WTC11 (cell line): ENCODE data around the gene ROBO1. TPM values are rescaled to one million over a fixed set of nuclear protein-coding genes. Genes with fewer than 3 reads are reported as not detected.

Source experiments
- ATAC-seq: fragments of 200-7000 bp; cut with Tn5 transposase; 2 replicates; pipeline ENCODE4 v1.10.0; 2021; ENCODE audit warnings: mild to moderate bottlenecking, moderate library complexity
- CTCF ChIA-PET: fragments of 300-600 bp; sonication (Branson Sonifier 250); formaldehyde crosslinking; loops from one replicate; lab custom pipeline; 2021; ENCODE audit warnings: antibody characterized with exemption; lab: Charles Lee
- POLR2A ChIA-PET: fragments of 350-600 bp; sonication (Branson Sonifier 250); formaldehyde crosslinking; loops from one replicate; lab custom pipeline; 2021; ENCODE audit warnings: antibody characterized with exemption; lab: Charles Lee
- DNase-seq: peaks from one replicate; pipeline ENCODE4 v3.0.0; 2021; ENCODE audit warnings: low spot score
- H3K27ac Mint-ChIP-seq: 2 replicates; pipeline ENCODE4 v1.8.0; 2021; ENCODE audit warnings: mixed read lengths
- H3K27me3 Mint-ChIP-seq: 2 replicates; pipeline ENCODE4 v1.8.0; 2021; ENCODE audit warnings: low read depth, mild to moderate bottlenecking, moderate library complexity, mixed read lengths
- H3K36me3 Mint-ChIP-seq: 2 replicates; pipeline ENCODE4 v1.8.0; 2021; ENCODE audit warnings: mixed read lengths
- H3K4me1 Mint-ChIP-seq: 2 replicates; pipeline ENCODE4 v1.8.0; 2022; ENCODE audit warnings: mixed read lengths
- H3K4me3 Mint-ChIP-seq: 2 replicates; pipeline ENCODE4 v1.8.0; 2021; ENCODE audit warnings: mild to moderate bottlenecking, moderate library complexity, mixed read lengths
- H3K9me3 Mint-ChIP-seq: 2 replicates; pipeline ENCODE4 v1.8.0; 2021; ENCODE audit warnings: mixed read lengths
- ATF1 ChIP-seq: sonication (generic); formaldehyde crosslinking; IDR thresholded peaks from 2 replicates; pipeline ENCODE4 v1.8.1; 2023; ENCODE audit warnings: mild to moderate bottlenecking, moderate library complexity, missing genetic modification reagents
- FOXK1 ChIP-seq: sonication (generic); formaldehyde crosslinking; IDR thresholded peaks from 2 replicates; pipeline ENCODE4 v1.8.0; 2022; ENCODE audit warnings: mild to moderate bottlenecking, moderate library complexity, missing genetic modification reagents
- GTF2I ChIP-seq: fragments of 250-450 bp; sonication (Bioruptor Pico); conservative IDR thresholded peaks from 2 replicates; pipeline ENCODE4 v1.4.0; 2021; ENCODE audit warnings: mild to moderate bottlenecking
- JUN ChIP-seq: sonication (generic); formaldehyde crosslinking; IDR thresholded peaks from 2 replicates; pipeline ENCODE4 v1.8.0; 2023; ENCODE audit warnings: mild to moderate bottlenecking, missing genetic modification reagents
- KAT7 ChIP-seq: sonication (generic); formaldehyde crosslinking; IDR thresholded peaks from 2 replicates; pipeline ENCODE4 v1.8.1; 2023; ENCODE audit warnings: missing genetic modification reagents, mild to moderate bottlenecking, borderline replicate concordance
- TEAD1 ChIP-seq: sonication (generic); formaldehyde crosslinking; IDR thresholded peaks from 2 replicates; pipeline ENCODE4 v1.8.0; 2022; ENCODE audit warnings: mild to moderate bottlenecking, missing genetic modification reagents
- TEAD4 ChIP-seq: sonication (generic); formaldehyde crosslinking; IDR thresholded peaks from 2 replicates; pipeline ENCODE4 v1.8.0; 2022; ENCODE audit warnings: mild to moderate bottlenecking, missing genetic modification reagents
- ZNF416 ChIP-seq: fragments of 250-450 bp; sonication (Bioruptor Pico); IDR thresholded peaks from 2 replicates; pipeline ENCODE4 v1.9.0; 2021; ENCODE audit warnings: mild to moderate bottlenecking, inconsistent platforms
- total RNA-seq: library from RNA; stranded (reverse); gene quantifications from 3 replicates; pipeline ENCODE4 v1.2.3, GENCODE V29; 2021
- TF ChIP-seq, protein P1 (sequence below): sonication (generic); formaldehyde crosslinking; IDR thresholded peaks from 2 replicates; pipeline ENCODE4 v1.8.0; 2023; ENCODE audit warnings: missing genetic modification reagents, mild to moderate bottlenecking, borderline replicate concordance
- TF ChIP-seq, protein P2 (sequence below): fragments of 250-450 bp; sonication (Bioruptor Pico); IDR thresholded peaks from 2 replicates; pipeline ENCODE4 v1.8.0; 2021; ENCODE audit warnings: mild to moderate bottlenecking
- TF ChIP-seq, protein P3 (sequence below): sonication (generic); formaldehyde crosslinking; IDR thresholded peaks from 2 replicates; pipeline ENCODE4 v1.8.1; 2023; ENCODE audit warnings: mild to moderate bottlenecking, missing genetic modification reagents
- TF ChIP-seq, protein P4 (sequence below): sonication (generic); formaldehyde crosslinking; IDR thresholded peaks from 2 replicates; pipeline ENCODE4 v1.8.1; 2022; ENCODE audit warnings: mild to moderate bottlenecking, missing genetic modification reagents, moderate library complexity, borderline replicate concordance
- TF ChIP-seq, protein P5 (sequence below): fragments of 250-450 bp; sonication (Bioruptor Pico); IDR thresholded peaks from 2 replicates; pipeline ENCODE4 v1.9.0; 2021; ENCODE audit warnings: mild to moderate bottlenecking
- TF ChIP-seq, protein P6 (sequence below): sonication (generic); formaldehyde crosslinking; conservative IDR thresholded peaks from 2 replicates; pipeline ENCODE4 v1.8.1; 2023; ENCODE audit warnings: mild to moderate bottlenecking, low read depth, missing genetic modification reagents, moderate library complexity
- TF ChIP-seq, protein P7 (sequence below): sonication (generic); formaldehyde crosslinking; IDR thresholded peaks from 2 replicates; pipeline ENCODE4 v1.8.1; 2022; ENCODE audit warnings: low read depth, missing genetic modification reagents, borderline replicate concordance
- TF ChIP-seq, protein P8 (sequence below): sonication (generic); formaldehyde crosslinking; IDR thresholded peaks from 2 replicates; pipeline ENCODE4 v1.8.0; 2022; ENCODE audit warnings: mild to moderate bottlenecking, missing genetic modification reagents
- TF ChIP-seq, protein P9 (sequence below): sonication (generic); formaldehyde crosslinking; IDR thresholded peaks from 2 replicates; pipeline ENCODE4 v1.8.0; 2023; ENCODE audit warnings: missing genetic modification reagents

The ROBO1 gene
- total RNA-seq, 1 experiment from 2014 or later: 90.9 TPM

DNA sequence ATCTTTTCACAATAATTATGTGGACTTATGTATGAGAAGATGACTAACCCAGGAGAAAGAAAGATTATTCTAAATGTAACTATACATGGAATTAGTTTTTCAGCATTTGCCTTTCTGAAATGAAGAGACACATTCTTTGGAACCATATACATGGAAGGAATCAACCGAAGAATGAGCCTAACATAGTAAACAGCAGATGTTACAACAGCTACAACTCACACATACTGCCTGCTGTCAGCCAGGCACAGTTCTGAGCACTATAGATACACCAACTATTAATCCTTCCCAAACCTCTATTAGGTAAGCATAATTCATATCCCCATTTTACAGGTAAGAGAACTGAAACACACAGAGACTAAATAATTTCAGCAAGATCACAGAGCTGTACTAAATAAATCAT lies 840.0 kb downstream of the ROBO1 start (continued):
- TF ChIP-seq, protein P1, sequence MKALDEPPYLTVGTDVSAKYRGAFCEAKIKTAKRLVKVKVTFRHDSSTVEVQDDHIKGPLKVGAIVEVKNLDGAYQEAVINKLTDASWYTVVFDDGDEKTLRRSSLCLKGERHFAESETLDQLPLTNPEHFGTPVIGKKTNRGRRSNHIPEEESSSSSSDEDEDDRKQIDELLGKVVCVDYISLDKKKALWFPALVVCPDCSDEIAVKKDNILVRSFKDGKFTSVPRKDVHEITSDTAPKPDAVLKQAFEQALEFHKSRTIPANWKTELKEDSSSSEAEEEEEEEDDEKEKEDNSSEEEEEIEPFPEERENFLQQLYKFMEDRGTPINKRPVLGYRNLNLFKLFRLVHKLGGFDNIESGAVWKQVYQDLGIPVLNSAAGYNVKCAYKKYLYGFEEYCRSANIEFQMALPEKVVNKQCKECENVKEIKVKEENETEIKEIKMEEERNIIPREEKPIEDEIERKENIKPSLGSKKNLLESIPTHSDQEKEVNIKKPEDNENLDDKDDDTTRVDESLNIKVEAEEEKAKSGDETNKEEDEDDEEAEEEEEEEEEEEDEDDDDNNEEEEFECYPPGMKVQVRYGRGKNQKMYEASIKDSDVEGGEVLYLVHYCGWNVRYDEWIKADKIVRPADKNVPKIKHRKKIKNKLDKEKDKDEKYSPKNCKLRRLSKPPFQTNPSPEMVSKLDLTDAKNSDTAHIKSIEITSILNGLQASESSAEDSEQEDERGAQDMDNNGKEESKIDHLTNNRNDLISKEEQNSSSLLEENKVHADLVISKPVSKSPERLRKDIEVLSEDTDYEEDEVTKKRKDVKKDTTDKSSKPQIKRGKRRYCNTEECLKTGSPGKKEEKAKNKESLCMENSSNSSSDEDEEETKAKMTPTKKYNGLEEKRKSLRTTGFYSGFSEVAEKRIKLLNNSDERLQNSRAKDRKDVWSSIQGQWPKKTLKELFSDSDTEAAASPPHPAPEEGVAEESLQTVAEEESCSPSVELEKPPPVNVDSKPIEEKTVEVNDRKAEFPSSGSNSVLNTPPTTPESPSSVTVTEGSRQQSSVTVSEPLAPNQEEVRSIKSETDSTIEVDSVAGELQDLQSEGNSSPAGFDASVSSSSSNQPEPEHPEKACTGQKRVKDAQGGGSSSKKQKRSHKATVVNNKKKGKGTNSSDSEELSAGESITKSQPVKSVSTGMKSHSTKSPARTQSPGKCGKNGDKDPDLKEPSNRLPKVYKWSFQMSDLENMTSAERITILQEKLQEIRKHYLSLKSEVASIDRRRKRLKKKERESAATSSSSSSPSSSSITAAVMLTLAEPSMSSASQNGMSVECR: no peak
- TF ChIP-seq TEAD1 (CRISPR knock-in tag) (no peak), ZNF416 (CRISPR knock-in tag) (no peak), ATF1 (CRISPR knock-in tag) (no peak), GTF2I (CRISPR knock-in tag) (no peak)
- TF ChIP-seq, protein P2, sequence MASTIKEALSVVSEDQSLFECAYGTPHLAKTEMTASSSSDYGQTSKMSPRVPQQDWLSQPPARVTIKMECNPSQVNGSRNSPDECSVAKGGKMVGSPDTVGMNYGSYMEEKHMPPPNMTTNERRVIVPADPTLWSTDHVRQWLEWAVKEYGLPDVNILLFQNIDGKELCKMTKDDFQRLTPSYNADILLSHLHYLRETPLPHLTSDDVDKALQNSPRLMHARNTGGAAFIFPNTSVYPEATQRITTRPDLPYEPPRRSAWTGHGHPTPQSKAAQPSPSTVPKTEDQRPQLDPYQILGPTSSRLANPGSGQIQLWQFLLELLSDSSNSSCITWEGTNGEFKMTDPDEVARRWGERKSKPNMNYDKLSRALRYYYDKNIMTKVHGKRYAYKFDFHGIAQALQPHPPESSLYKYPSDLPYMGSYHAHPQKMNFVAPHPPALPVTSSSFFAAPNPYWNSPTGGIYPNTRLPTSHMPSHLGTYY (CRISPR knock-in tag): no peak
- TF ChIP-seq, protein P3, sequence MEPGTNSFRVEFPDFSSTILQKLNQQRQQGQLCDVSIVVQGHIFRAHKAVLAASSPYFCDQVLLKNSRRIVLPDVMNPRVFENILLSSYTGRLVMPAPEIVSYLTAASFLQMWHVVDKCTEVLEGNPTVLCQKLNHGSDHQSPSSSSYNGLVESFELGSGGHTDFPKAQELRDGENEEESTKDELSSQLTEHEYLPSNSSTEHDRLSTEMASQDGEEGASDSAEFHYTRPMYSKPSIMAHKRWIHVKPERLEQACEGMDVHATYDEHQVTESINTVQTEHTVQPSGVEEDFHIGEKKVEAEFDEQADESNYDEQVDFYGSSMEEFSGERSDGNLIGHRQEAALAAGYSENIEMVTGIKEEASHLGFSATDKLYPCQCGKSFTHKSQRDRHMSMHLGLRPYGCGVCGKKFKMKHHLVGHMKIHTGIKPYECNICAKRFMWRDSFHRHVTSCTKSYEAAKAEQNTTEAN (CRISPR knock-in tag): no peak
- TF ChIP-seq, protein P4, sequence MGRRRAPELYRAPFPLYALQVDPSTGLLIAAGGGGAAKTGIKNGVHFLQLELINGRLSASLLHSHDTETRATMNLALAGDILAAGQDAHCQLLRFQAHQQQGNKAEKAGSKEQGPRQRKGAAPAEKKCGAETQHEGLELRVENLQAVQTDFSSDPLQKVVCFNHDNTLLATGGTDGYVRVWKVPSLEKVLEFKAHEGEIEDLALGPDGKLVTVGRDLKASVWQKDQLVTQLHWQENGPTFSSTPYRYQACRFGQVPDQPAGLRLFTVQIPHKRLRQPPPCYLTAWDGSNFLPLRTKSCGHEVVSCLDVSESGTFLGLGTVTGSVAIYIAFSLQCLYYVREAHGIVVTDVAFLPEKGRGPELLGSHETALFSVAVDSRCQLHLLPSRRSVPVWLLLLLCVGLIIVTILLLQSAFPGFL (CRISPR knock-in tag): no peak

DNA sequence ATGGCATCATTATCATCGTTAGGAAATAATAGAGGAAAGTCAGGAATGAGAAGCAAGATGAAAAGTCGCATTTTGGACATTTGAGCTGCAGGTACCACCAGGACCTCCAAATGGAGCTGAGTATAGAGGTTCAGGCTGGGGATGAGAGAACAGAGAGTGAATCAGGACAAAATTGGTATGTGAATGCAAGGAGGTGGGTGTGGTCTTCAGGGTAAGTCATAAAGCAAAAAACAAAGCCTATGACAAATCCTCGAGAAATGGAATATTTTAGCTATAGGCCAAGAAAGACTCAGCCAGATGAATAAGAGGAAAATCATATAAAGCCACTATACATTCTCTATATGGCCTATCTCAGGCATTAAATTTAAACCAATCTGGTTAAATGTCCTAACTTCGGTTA lies 841.3 kb downstream of the ROBO1 start:
- 0 out of 2 replicates have a peak, but pooled peaks cover 4% of the 10 kb centered on the region for H3K4me1 Mint-ChIP-seq
- H3K9me3 Mint-ChIP-seq: no peaks in the 10 kb centered on the region
- ATAC-seq: no peak
- H3K36me3 Mint-ChIP-seq: no peaks in the 10 kb centered on the region
- no peak overlapping the region for H3K27ac Mint-ChIP-seq
- ChIA-PET POLR2A (no interaction called here), CTCF (no interaction called here)
- H3K27me3 Mint-ChIP-seq: no peaks in the 10 kb centered on the region
- no peak overlapping the region for H3K4me3 Mint-ChIP-seq
- no peak for DNase-seq
- TF ChIP-seq, protein P5, sequence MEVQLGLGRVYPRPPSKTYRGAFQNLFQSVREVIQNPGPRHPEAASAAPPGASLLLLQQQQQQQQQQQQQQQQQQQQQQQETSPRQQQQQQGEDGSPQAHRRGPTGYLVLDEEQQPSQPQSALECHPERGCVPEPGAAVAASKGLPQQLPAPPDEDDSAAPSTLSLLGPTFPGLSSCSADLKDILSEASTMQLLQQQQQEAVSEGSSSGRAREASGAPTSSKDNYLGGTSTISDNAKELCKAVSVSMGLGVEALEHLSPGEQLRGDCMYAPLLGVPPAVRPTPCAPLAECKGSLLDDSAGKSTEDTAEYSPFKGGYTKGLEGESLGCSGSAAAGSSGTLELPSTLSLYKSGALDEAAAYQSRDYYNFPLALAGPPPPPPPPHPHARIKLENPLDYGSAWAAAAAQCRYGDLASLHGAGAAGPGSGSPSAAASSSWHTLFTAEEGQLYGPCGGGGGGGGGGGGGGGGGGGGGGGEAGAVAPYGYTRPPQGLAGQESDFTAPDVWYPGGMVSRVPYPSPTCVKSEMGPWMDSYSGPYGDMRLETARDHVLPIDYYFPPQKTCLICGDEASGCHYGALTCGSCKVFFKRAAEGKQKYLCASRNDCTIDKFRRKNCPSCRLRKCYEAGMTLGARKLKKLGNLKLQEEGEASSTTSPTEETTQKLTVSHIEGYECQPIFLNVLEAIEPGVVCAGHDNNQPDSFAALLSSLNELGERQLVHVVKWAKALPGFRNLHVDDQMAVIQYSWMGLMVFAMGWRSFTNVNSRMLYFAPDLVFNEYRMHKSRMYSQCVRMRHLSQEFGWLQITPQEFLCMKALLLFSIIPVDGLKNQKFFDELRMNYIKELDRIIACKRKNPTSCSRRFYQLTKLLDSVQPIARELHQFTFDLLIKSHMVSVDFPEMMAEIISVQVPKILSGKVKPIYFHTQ (CRISPR knock-in tag): no peak
- TF ChIP-seq, protein P6, sequence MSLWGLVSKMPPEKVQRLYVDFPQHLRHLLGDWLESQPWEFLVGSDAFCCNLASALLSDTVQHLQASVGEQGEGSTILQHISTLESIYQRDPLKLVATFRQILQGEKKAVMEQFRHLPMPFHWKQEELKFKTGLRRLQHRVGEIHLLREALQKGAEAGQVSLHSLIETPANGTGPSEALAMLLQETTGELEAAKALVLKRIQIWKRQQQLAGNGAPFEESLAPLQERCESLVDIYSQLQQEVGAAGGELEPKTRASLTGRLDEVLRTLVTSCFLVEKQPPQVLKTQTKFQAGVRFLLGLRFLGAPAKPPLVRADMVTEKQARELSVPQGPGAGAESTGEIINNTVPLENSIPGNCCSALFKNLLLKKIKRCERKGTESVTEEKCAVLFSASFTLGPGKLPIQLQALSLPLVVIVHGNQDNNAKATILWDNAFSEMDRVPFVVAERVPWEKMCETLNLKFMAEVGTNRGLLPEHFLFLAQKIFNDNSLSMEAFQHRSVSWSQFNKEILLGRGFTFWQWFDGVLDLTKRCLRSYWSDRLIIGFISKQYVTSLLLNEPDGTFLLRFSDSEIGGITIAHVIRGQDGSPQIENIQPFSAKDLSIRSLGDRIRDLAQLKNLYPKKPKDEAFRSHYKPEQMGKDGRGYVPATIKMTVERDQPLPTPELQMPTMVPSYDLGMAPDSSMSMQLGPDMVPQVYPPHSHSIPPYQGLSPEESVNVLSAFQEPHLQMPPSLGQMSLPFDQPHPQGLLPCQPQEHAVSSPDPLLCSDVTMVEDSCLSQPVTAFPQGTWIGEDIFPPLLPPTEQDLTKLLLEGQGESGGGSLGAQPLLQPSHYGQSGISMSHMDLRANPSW (CRISPR knock-in tag): no peak
- TF ChIP-seq, protein P7, sequence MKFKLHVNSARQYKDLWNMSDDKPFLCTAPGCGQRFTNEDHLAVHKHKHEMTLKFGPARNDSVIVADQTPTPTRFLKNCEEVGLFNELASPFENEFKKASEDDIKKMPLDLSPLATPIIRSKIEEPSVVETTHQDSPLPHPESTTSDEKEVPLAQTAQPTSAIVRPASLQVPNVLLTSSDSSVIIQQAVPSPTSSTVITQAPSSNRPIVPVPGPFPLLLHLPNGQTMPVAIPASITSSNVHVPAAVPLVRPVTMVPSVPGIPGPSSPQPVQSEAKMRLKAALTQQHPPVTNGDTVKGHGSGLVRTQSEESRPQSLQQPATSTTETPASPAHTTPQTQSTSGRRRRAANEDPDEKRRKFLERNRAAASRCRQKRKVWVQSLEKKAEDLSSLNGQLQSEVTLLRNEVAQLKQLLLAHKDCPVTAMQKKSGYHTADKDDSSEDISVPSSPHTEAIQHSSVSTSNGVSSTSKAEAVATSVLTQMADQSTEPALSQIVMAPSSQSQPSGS (CRISPR knock-in tag): no peak
- TF ChIP-seq, protein P3 (CRISPR knock-in tag): no peak
- TF ChIP-seq JUN (CRISPR knock-in tag) (no peak), TEAD4 (CRISPR knock-in tag) (no peak), KAT7 (CRISPR knock-in tag) (no peak), FOXK1 (CRISPR knock-in tag) (no peak), ZNF416 (CRISPR knock-in tag) (no peak)
- TF ChIP-seq, protein P8, sequence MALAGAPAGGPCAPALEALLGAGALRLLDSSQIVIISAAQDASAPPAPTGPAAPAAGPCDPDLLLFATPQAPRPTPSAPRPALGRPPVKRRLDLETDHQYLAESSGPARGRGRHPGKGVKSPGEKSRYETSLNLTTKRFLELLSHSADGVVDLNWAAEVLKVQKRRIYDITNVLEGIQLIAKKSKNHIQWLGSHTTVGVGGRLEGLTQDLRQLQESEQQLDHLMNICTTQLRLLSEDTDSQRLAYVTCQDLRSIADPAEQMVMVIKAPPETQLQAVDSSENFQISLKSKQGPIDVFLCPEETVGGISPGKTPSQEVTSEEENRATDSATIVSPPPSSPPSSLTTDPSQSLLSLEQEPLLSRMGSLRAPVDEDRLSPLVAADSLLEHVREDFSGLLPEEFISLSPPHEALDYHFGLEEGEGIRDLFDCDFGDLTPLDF (CRISPR knock-in tag): no peak
- TF ChIP-seq, protein P9, sequence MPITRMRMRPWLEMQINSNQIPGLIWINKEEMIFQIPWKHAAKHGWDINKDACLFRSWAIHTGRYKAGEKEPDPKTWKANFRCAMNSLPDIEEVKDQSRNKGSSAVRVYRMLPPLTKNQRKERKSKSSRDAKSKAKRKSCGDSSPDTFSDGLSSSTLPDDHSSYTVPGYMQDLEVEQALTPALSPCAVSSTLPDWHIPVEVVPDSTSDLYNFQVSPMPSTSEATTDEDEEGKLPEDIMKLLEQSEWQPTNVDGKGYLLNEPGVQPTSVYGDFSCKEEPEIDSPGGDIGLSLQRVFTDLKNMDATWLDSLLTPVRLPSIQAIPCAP (CRISPR knock-in tag): no peak
